ACHN (cell line): ENCODE measurements around the gene CCDC92.

Source experiments
- DNase-seq: peaks from one replicate; pipeline ENCODE4 v3.0.0-alpha.2; 2015
- in situ Hi-C: cut with HindIII; loops from 2 replicates; pipeline ENCODE4 v1.10.0; 2017; ENCODE audit warnings: low sequenced_read_pairs, low pct_ligation_motif_present, low pct_unique_long_range_greater_than_20kb

CCDC92 gene

GRCh38 chr12:123886931-123887582 lies 85.6 kb downstream of the CCDC92 start:
- DNase-seq = no peak

DNA sequence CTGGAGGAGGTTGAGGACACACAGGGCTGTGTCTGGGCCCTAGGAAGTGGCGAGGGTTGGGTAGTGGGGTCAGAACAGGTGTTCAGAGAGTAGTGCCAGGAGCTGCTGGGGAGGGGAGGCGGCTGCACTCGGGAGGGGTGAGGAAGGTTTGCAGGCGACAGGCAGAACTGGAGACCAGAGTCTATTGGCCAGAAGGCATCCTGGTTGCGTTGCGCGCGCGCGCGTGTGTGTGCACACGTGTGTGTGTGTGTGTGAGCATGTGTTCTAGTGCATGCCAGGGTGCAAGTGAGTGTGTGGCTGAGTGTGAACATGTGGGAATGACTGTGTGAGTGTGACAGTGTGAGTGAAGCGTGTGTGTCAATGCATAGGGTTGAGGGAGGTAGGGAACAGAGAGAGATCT lies 86.4 kb downstream of the CCDC92 start:
- DNase-seq = no peak
- in situ Hi-C loops = no loop called here

More at GRCh38 chr12:123886931-123887582, 85.6 kb downstream of the CCDC92 start:
- in situ Hi-C loops = no loop called here
